GM21576 (cell line): Measurements from ENCODE around the gene GBF1.

Experiments used
- ATAC-seq: cut with Tn5 transposase; IDR thresholded peaks from one replicate; pipeline ENCODE4 v1.9.1; 2021; ENCODE audit warnings: mild to moderate bottlenecking, moderate library complexity; ENCODE audit not compliant: unreplicated experiment

The GBF1 gene

GRCh38 chr10:102264371-102264770, 19.0 kb downstream of the GBF1 start:
- ATAC-seq = no peak

- no peak for ATAC-seq
Measured at GRCh38 chr10:102266670-102267069, 21.3 kb downstream of the GBF1 start.

GRCh38 chr10:102267748-102268147, 22.4 kb downstream of the GBF1 start:
- no peak for ATAC-seq

- no peak for ATAC-seq
Measured at GRCh38 chr10:102268375-102268888, 23.1 kb downstream of the GBF1 start.

- no peak for ATAC-seq
Measured at GRCh38 chr10:102269017-102269416, 23.7 kb downstream of the GBF1 start.

GRCh38 chr10:102274062-102274461, 28.7 kb downstream of the GBF1 start:
- no peak for ATAC-seq

GRCh38 chr10:102275343-102275742, 30.0 kb downstream of the GBF1 start:
- no peak for ATAC-seq

- ATAC-seq = no peak
Measured at GRCh38 chr10:102279104-102279503, 33.8 kb downstream of the GBF1 start.

- ATAC-seq = no peak
Measured at GRCh38 chr10:102280397-102281101, 35.2 kb downstream of the GBF1 start.

- ATAC-seq = no peak
Measured at GRCh38 chr10:102281102-102281487, 35.8 kb downstream of the GBF1 start.

- no peak for ATAC-seq
Measured at GRCh38 chr10:102283488-102283887, 38.2 kb downstream of the GBF1 start.

- ATAC-seq = no peak
Measured at GRCh38 chr10:102283890-102284289, 38.6 kb downstream of the GBF1 start.

- no peak for ATAC-seq
Measured at GRCh38 chr10:102284531-102284930, 39.2 kb downstream of the GBF1 start.

- ATAC-seq = no peak
Measured at GRCh38 chr10:102285133-102285532, 39.8 kb downstream of the GBF1 start.

- no peak for ATAC-seq
Measured at GRCh38 chr10:102286216-102286615, 40.9 kb downstream of the GBF1 start.

- no peak for ATAC-seq
Measured at GRCh38 chr10:102287538-102287937, 42.2 kb downstream of the GBF1 start.

GRCh38 chr10:102287991-102288390, 42.7 kb downstream of the GBF1 start:
- ATAC-seq = no peak

GRCh38 chr10:102289356-102289755, 44.0 kb downstream of the GBF1 start:
- ATAC-seq = no peak

- no peak for ATAC-seq
Measured at GRCh38 chr10:102289840-102290239, 44.5 kb downstream of the GBF1 start.

- no peak for ATAC-seq
Measured at GRCh38 chr10:102291221-102291905, 46.0 kb downstream of the GBF1 start.

- ATAC-seq = no peak
Measured at GRCh38 chr10:102297101-102297500, 51.8 kb downstream of the GBF1 start.

- no peak for ATAC-seq
Measured at GRCh38 chr10:102298899-102299298, 53.6 kb downstream of the GBF1 start.
